Ovary (tissue), 9 donors: ENCODE measurements around the gene SH3BP4. TPM values are rescaled to one million over a fixed set of nuclear protein-coding genes. Genes with fewer than 3 reads are reported as not detected.
A peak's percentile ranks its signal among the peaks of the same experiment; 100 is the strongest.

Experiments used
- DNase-seq, 5 donors: peaks; one replicate each; pipeline ENCODE4 v3.0.0-alpha.2; 2019 to 2020
- H3K27ac ChIP-seq, 2 donors: fragments of 200-600 bp; one replicate each; pipeline versions ENCODE4 v1.5.1 to v1.8.0; 2019 to 2022
- H3K27me3 ChIP-seq: fragments of 200-600 bp; one replicate; pipeline ENCODE4 v1.8.0; 2022
- H3K36me3 ChIP-seq: fragments of 200-600 bp; sonication (generic); one replicate; pipeline ENCODE4 v1.5.1; 2019
- H3K4me1 ChIP-seq: one replicate; pipeline ENCODE4 v1.8.1; 2013; ENCODE audit warnings: mild to moderate bottlenecking, moderate library complexity; ENCODE audit not compliant: insufficient read depth
- H3K4me3 ChIP-seq: fragments of 200-600 bp; sonication (generic); one replicate; pipeline ENCODE4 v1.5.1; 2017
- H3K9me3 ChIP-seq, 2 donors: fragments of 200-600 bp in 1 of 2; sonication (generic) in 1 of 2; one replicate each; pipeline versions ENCODE4 v1.5.1 to v1.8.1; 2013 to 2019; ENCODE audit warnings: mild to moderate bottlenecking in 1 of 2, moderate library complexity in 1 of 2
- EP300 ChIP-seq: sonication (generic); formaldehyde crosslinking; IDR thresholded peaks from one replicate; pipeline ENCODE4 v1.6.1; 2017; ENCODE audit warnings: antibody characterized with exemption
- POLR2A ChIP-seq: fragments of 450-650 bp; IDR thresholded peaks from one replicate; pipeline ENCODE4 v1.6.1; 2017; ENCODE audit warnings: antibody characterized with exemption, mild to moderate bottlenecking, moderate library complexity
- WGBS, 3 donors: extraction: QIAGEN DNeasy Blood & Tissue Kit in 1 of 3; methylation state at CpG; one replicate each; pipeline versions ENCODE4 v1.1.5 to v1.1.7; 2013 to 2017; 5-methylcytosine and 5-hydroxymethylcytosine counted together
- intact Hi-C, 4 donors: fragments of 100-400 bp; cut with DNase I; formaldehyde crosslinking; loops; one replicate each; pipeline versions ENCODE4 v1.11.0 to v1.15.1; 2022 to 2023
- polyA plus RNA-seq, 2 donors: library from polyadenylated mRNA; stranded (reverse); fragments of 200-250 nt in 1 of 2; fragments of 350-450 nt in 1 of 2; fragmentation: Illumina TruSeq in 1 of 2; extraction: RNeasy Lipid Tissue Mini Kit (QIAGEN cat#74804) in 1 of 2; gene quantifications; one replicate each; pipeline ENCODE4 v1.2.3, GENCODE V29; 2013 to 2014
- total RNA-seq, 7 donors: library from RNA; depleted of rRNA in 2 of 7; stranded (reverse); fragments of >200 nt in 2 of 7; fragmentation: NEBNext Ultra II Directional in 3 of 7; extraction: Animal tissue kit (Norgen Biotek cat#: 25700) in 3 of 7; gene quantifications; one replicate each; pipeline versions ENCODE4 v1.1.0 to v1.2.4, GENCODE V29; 2016 to 2023
- TF ChIP-seq, protein P1 (sequence below), 3 donors: fragments of 450-650 bp in 2 of 3; fragments of 200-600 bp in 1 of 3; IDR thresholded peaks; one replicate each; pipeline versions ENCODE4 v1.5.1 to v1.8.0; 2016 to 2022; ENCODE audit warnings: antibody characterized with exemption in 3 of 3, mild to moderate bottlenecking in 1 of 3
- donor health status: DM: no; HTN: no; CAD: no; lungs with moderate emphysema.
- donor health status: DM: no; HTN: no; CAD: no.
- donor health status: Bipolar disorder and iron deficiency.
- donor health status: DM: yes; HTN: yes; CAD: no.
- donor health status: DM: no; HTN: no; CAD: no.
- donor health status: DM: yes; HTN: yes; CAD: no.

The SH3BP4 gene
- total and polyA plus RNA-seq, 9 donors, result 20.3 to 44.9 (median 36.9) TPM

DNA sequence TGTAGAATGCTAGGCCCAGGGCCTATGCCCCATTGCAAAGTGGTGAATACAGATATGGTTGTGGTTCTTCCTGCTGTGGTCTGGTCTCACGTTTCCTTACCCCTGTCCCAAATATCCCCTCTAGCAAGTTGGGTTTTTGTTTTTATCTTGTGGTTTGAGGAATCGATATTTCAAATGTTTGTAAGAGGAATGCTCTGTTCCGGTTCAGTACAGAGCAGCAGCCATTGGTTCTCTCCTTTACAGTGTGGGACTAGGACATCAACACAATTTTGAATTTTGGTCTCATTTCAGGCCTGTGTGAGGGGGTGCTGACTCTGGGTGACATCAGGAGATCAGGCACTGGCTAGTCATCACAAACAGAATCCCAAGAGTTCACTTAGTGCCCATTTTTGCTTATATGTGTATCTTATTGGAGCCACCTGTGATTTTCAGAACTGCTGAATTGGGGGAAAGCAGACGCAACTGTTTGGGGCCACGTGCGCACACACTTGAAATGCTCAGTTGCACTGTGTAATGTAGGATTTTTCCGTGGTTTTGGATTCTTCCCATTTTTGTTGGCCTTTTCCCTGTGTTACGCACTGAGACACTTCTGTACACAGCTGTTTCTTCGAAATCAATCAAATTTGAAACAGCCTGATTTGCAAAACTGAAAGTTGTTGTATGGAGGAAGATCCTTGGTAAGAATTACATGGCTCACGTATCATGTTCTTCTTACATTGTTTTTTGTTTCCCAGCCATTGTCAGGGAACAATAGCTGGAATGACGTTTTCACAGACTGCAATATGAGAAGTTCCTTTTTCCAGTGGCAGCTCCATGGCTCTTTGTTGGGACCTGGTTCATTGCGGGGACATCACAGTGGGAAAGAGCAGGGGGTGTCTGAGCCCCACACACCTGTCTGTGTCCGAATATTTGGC is 8.6 kb downstream of the SH3BP4 start:
- Histone ChIP-seq H3K4me3 (no peak overlapping the region), H3K9me3 (no peaks in the 10 kb centered on the region), H3K36me3 (no peaks in the 10 kb centered on the region), H3K27ac (no peak overlapping the region), H3K4me1 (peaks cover 20% of the 10 kb centered on the region), H3K27me3 (no peaks in the 10 kb centered on the region)
- intact Hi-C loops, result no loop called here
- WGBS, 3 donors, result 64 to 79% (median 67%) methylated on average over 13 of the region's 13 CpGs
- peak in 2 of 5 donors; percentile 1 to 29 for DNase-seq
- TF ChIP-seq, protein P1, sequence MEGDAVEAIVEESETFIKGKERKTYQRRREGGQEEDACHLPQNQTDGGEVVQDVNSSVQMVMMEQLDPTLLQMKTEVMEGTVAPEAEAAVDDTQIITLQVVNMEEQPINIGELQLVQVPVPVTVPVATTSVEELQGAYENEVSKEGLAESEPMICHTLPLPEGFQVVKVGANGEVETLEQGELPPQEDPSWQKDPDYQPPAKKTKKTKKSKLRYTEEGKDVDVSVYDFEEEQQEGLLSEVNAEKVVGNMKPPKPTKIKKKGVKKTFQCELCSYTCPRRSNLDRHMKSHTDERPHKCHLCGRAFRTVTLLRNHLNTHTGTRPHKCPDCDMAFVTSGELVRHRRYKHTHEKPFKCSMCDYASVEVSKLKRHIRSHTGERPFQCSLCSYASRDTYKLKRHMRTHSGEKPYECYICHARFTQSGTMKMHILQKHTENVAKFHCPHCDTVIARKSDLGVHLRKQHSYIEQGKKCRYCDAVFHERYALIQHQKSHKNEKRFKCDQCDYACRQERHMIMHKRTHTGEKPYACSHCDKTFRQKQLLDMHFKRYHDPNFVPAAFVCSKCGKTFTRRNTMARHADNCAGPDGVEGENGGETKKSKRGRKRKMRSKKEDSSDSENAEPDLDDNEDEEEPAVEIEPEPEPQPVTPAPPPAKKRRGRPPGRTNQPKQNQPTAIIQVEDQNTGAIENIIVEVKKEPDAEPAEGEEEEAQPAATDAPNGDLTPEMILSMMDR (IDR thresholded peaks at IDR 0.05), result no peak

- Histone ChIP-seq H3K27me3 (no peaks in the 10 kb centered on the region), H3K27ac (no peak overlapping the region), H3K36me3 (no peaks in the 10 kb centered on the region), H3K4me1 (peaks cover 11% of the 10 kb centered on the region), H3K9me3 (no peaks in the 10 kb centered on the region), H3K4me3 (no peak overlapping the region)
- TF ChIP-seq EP300 (no peak), POLR2A (no peak)
- TF ChIP-seq, protein P1 (IDR thresholded peaks at IDR 0.05), result no peak
- intact Hi-C loops, result no loop called here
- 91 to 98% (median 94%) methylated on average over 2 of the region's 2 CpGs for WGBS, 3 donors
- DNase-seq, result peak in 1 of 5 donors; percentile 4
Measured at GRCh38 chr2:234961784-234962183, 10.0 kb downstream of the SH3BP4 start.

GRCh38 chr2:234963773-234964615 is 12.2 kb downstream of the SH3BP4 start:
- no peak for TF ChIP-seq EP300
- TF ChIP-seq, protein P1 (IDR thresholded peaks at IDR 0.05), result no peak
- no peak for TF ChIP-seq POLR2A

GRCh38 chr2:234964631-234965461 is 13.0 kb downstream of the SH3BP4 start:
- H3K27me3 ChIP-seq, result no peaks in the 10 kb centered on the region
- WGBS, 3 donors, result 64 to 79% (median 70%) methylated on average over 17 to 18 of the region's 18 CpGs
- H3K27ac ChIP-seq, result no peak overlapping the region
- H3K4me3 ChIP-seq, result no peak overlapping the region
- no peaks in the 10 kb centered on the region for H3K9me3 ChIP-seq
- intact Hi-C loops, result no loop called here
- no peaks in the 10 kb centered on the region for H3K36me3 ChIP-seq
- DNase-seq, result peak in 1 of 5 donors; percentile 11
- TF ChIP-seq, protein P1 (IDR thresholded peaks at IDR 0.05), result no peak
- no peak for TF ChIP-seq EP300
- no peak for TF ChIP-seq POLR2A
- peaks cover 9% of the 10 kb centered on the region for H3K4me1 ChIP-seq

More at GRCh38 chr2:234963773-234964615, 12.2 kb downstream of the SH3BP4 start:
- DNase-seq, result peak in 1 of 5 donors; percentile 11
- Histone ChIP-seq H3K4me3 (no peak overlapping the region), H3K27me3 (no peaks in the 10 kb centered on the region), H3K36me3 (no peaks in the 10 kb centered on the region), H3K27ac (no peak overlapping the region), H3K9me3 (no peaks in the 10 kb centered on the region), H3K4me1 (peaks cover 6% of the 10 kb centered on the region)
- intact Hi-C loops, result no loop called here
- 64 to 88% (median 76%) methylated on average over 11 of the region's 11 CpGs for WGBS, 3 donors
